GM20000 (cell line): ENCODE data around the gene NIPAL3.
"Not testable (repeated sequence)": the region's sequence is repeated elsewhere in the genome, so short reads cannot be mapped to it uniquely, and the experiment has no call there.

Experiments used
- DNase-seq: peaks from one replicate; pipeline ENCODE4 v3.0.0; 2012; ENCODE audit warnings: low spot score
- CTCF ChIP-seq: IDR thresholded peaks from 2 replicates; pipeline ENCODE4 v1.5.1; 2012; ENCODE audit warnings: mild to moderate bottlenecking, control low read depth; ENCODE audit errors: extremely low read depth, missing control alignments

NIPAL3 gene

DNA sequence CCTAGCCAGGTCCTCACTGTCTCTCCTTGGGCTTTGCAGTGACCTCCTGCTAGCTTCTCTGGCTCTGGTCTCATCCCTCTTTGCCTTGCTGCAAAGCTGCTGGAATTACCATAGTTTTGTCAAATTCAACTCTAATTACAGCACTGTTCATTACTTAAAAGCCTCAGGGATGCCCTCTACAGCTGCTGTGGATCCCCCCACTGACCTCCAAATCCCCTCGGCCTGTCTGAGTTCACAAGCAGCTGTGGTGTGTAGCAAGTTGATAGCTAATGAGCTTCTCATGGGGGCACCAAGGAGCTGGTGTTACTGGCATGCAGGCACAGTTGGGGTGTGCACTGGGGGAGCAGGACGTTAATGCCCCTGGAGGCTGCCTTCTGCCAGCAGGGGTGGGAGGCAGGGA, 24.8 kb downstream of the NIPAL3 start:
- no peak for DNase-seq
- no peak for TF ChIP-seq CTCF

DNA sequence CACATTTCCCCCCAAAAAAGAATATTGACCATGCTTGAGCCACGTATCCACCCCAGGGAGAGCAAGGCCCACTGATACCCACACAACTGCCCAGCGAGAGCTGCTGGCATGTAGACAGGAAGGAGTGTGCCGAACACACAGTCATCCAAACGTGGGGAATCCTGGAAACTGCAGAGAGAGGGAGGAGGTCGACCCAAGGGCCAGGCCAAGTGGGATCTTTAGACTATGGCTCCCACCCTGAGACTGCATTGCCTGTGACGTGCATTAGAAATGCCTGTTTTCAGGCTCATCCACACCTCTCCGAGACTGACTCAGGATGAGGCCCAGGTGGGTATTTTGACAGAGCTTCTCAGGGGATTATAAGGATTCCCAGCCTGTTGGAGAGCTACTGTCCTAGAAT, 25.9 kb downstream of the NIPAL3 start:
- DNase-seq: no peak
- no peak for TF ChIP-seq CTCF

DNA sequence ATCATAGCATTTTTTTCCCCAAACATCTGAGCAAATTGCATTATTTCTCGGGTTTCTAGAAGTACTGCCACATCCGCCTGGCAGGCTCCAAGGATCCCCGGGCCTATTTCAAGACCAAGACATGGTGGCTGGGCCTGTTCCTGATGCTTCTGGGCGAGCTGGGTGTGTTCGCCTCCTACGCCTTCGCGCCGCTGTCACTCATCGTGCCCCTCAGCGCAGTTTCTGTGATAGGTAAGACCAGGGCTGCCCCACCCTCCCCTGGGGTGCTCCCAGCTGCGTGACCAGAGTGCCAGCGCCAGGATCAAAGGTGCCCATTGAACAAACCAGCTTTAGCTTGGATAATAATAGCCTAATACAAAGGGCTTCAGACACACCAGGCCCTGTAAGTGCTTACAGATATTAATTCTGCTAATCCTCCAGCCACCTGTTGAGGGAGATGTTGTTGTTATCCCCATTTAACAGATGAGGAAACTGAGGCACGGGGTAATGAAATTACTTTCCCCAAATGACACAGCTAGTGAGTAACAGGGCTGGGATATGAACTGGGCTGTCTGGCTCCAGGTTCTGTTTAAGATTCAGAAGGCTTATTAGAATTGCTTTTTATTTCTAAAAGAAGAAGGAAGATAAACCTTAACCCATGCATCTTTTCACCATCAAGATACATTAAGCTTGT, 26.5 kb downstream of the NIPAL3 start:
- TF ChIP-seq CTCF: no peak

GRCh38 chr1:24442764-24443163, 27.2 kb downstream of the NIPAL3 start:
- no peak for DNase-seq
- no peak for TF ChIP-seq CTCF

More for the DNA sequence above, 26.5 kb downstream of the NIPAL3 start:
- no peak for DNase-seq

- DNase-seq: no peak
- no peak for TF ChIP-seq CTCF
Observed at GRCh38 chr1:24443241-24443656, 27.6 kb downstream of the NIPAL3 start.

DNA sequence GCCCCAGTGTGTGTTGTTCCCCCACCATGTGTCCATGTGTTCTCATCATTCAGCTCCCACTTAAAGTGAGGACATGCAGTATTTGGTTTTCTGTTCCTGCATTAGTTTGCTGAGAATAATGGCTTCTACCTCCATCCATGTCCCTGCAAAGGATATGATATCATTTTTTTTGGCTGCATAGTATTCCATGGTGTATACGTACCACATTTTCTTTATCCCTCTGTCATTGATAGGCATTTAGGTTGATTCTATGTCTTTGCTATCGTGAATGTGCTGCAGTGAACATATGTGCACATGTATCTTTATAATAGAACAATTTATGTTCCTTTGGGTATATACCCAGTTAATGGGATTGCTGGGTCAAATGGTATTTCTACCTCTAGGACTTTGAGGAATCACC, 30.8 kb downstream of the NIPAL3 start:
- not testable (repeated sequence) for DNase-seq

- TF ChIP-seq CTCF: no peak
- no peak for DNase-seq
Observed at GRCh38 chr1:24450316-24450715, 34.7 kb downstream of the NIPAL3 start.

GRCh38 chr1:24450857-24451397, 35.3 kb downstream of the NIPAL3 start:
- TF ChIP-seq CTCF: no peak

More at GRCh38 chr1:24450857-24451397, 35.3 kb downstream of the NIPAL3 start:
- DNase-seq: no peak
